ENCODE results near the gene RALGPS1. TPM values are rescaled to one million over a fixed set of nuclear protein-coding genes. Genes with fewer than 3 reads are reported as not detected.

Gene RALGPS1
- polyA plus RNA-seq, 1 donor: 7.9 TPM

GRCh38 chr9:126956917-126957686 lies 42.5 kb downstream of the RALGPS1 start:
- DNase-seq (ENCODE audit: low read depth): no peak

- no peak for DNase-seq (ENCODE audit: low read depth)
Measured at GRCh38 chr9:126957687-126958053, 43.1 kb downstream of the RALGPS1 start.

- no peak for DNase-seq (ENCODE audit: low read depth)
Measured at GRCh38 chr9:126959336-126959735, 44.8 kb downstream of the RALGPS1 start.

GRCh38 chr9:126959917-126960316 lies 45.3 kb downstream of the RALGPS1 start:
- DNase-seq (ENCODE audit: low read depth): no peak

- no peak for DNase-seq (ENCODE audit: low read depth)
Measured at GRCh38 chr9:126962336-126962735, 47.8 kb downstream of the RALGPS1 start.

- DNase-seq (ENCODE audit: low read depth): no peak
Measured at GRCh38 chr9:126965077-126965476, 50.5 kb downstream of the RALGPS1 start.

GRCh38 chr9:126965541-126966428 lies 51.2 kb downstream of the RALGPS1 start:
- no peak for DNase-seq (ENCODE audit: low read depth)

GRCh38 chr9:126971261-126971660 lies 56.7 kb downstream of the RALGPS1 start:
- no peak for DNase-seq (ENCODE audit: low read depth)

GRCh38 chr9:126973651-126974529 lies 59.3 kb downstream of the RALGPS1 start:
- no peak for DNase-seq (ENCODE audit: low read depth)

- DNase-seq (ENCODE audit: low read depth): no peak
Measured at GRCh38 chr9:126974594-126974993, 60.0 kb downstream of the RALGPS1 start.

- no peak for DNase-seq (ENCODE audit: low read depth)
Measured at GRCh38 chr9:126975327-126976220, 61.0 kb downstream of the RALGPS1 start.

- no peak for DNase-seq (ENCODE audit: low read depth)
Measured at GRCh38 chr9:126979461-126979860, 64.9 kb downstream of the RALGPS1 start.

- no peak for DNase-seq (ENCODE audit: low read depth)
Measured at GRCh38 chr9:126980231-126980630, 65.6 kb downstream of the RALGPS1 start.

- no peak for DNase-seq (ENCODE audit: low read depth)
Measured at GRCh38 chr9:126981218-126981617, 66.6 kb downstream of the RALGPS1 start.

- no peak for DNase-seq (ENCODE audit: low read depth)
Measured at GRCh38 chr9:126982215-126983002, 67.8 kb downstream of the RALGPS1 start.

GRCh38 chr9:126983767-126984166 lies 69.2 kb downstream of the RALGPS1 start:
- DNase-seq (ENCODE audit: low read depth): no peak

GRCh38 chr9:126984969-126985368 lies 70.4 kb downstream of the RALGPS1 start:
- DNase-seq (ENCODE audit: low read depth): no peak

GRCh38 chr9:126985870-126986498 lies 71.4 kb downstream of the RALGPS1 start:
- no peak for DNase-seq (ENCODE audit: low read depth)

GRCh38 chr9:126986506-126986951 lies 71.9 kb downstream of the RALGPS1 start:
- DNase-seq (ENCODE audit: low read depth): no peak

Measured in forelimb muscle (tissue), 1 donor.